ENCODE data around the gene REP15.

REP15 gene

DNA sequence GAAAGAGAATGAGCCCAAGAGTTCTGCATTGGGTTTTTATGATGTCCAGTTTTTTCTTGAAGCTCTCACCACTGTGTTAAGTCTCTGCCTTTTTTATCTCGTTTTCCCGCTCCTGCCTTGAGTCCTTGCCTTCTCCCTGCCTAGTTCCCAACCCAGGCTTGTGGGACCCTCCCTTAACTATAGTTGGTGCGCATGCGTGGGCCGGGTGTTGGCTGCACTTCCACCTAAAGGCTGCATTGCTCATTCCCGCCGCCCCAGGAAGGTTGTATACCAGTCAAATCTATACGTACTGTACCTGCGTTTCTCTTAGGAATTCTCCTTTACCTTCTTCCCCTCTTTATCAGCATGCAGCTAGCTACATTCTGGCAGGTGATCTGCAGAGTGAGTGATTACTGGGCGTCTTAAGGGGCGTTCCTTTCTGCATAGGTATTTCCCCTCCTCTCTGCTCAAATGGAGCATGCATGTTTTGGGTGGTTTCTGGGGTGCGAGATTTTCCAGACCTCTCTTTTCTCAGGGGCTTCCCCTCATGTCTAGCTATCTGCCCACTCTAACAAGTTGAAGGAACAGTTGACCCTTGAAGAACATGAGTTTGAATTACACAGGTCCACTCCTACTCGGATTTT is 6.6 kb upstream of the REP15 start:
- DNase-seq (ENCODE audit: low spot score): no peak
- no peak overlapping the region for H3K27ac ChIP-seq
- TF ChIP-seq, protein P1, sequence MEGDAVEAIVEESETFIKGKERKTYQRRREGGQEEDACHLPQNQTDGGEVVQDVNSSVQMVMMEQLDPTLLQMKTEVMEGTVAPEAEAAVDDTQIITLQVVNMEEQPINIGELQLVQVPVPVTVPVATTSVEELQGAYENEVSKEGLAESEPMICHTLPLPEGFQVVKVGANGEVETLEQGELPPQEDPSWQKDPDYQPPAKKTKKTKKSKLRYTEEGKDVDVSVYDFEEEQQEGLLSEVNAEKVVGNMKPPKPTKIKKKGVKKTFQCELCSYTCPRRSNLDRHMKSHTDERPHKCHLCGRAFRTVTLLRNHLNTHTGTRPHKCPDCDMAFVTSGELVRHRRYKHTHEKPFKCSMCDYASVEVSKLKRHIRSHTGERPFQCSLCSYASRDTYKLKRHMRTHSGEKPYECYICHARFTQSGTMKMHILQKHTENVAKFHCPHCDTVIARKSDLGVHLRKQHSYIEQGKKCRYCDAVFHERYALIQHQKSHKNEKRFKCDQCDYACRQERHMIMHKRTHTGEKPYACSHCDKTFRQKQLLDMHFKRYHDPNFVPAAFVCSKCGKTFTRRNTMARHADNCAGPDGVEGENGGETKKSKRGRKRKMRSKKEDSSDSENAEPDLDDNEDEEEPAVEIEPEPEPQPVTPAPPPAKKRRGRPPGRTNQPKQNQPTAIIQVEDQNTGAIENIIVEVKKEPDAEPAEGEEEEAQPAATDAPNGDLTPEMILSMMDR (conservative IDR thresholded peaks at IDR 0.05; ENCODE audit: low read depth): no peak
- CTCF ChIA-PET: no interaction called here
- POLR2A ChIA-PET (ENCODE audit: low non-redundant PET): no interaction called here

DNA sequence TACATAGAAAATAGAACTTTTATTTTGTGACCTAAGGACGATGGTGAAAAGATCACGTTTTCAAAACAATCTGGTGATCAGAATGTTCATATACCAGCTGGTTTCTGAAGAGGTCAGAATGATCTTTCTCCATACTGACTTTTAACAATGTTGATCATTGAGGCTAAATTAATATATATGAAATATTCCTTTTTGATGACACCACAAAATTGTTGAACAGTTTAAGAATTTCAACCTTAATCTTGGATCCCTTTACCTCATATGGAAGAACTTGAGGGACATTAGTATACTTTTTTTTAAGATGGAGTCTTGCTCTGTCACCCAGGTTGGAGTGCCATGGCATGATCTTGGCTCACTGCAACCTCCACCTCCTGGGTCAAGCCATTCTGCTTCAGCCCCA is 2.8 kb upstream of the REP15 start:
- H3K27ac ChIP-seq: no peak overlapping the region
- ChIA-PET POLR2A (ENCODE audit: low non-redundant PET) (no interaction called here), CTCF (no interaction called here)
- TF ChIP-seq, protein P1 (conservative IDR thresholded peaks at IDR 0.05; ENCODE audit: low read depth): no peak
- DNase-seq (ENCODE audit: low spot score): no peak

DNA sequence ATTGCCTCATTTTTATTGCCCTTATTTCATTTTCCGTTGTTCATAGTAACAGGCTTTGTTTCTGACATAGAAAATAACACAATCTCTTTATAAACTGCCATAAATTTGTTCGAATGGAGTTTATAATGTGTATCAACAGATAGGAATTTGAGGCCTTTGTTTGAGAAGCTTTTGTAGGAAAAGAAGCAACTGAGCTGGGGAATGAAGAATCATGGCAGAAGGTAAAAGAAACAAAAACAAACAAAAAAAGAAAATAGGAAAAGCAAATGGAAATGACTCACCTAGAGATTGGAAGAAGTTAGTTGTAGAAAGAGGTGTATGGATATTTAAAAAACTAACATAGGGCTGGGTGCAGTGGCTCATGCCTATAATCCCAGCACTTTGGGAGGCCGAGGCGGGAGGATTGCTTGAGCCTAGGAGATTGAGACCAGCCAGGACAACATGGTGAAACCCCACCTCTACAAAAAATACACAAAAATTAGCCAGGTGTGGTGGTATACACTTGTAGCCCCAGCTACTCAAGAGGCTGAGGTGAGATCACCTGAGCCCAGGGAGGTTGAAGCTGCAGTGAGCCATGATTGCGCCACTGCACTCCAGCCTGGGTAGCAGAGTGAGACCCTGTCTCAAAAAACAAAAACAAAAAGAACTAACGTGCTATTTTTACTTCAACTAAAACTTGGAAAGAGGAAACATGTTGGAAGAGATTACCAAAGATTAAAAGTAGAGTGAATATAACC is 523 bp upstream of the REP15 start:
- ChIA-PET CTCF (no interaction called here), POLR2A (ENCODE audit: low non-redundant PET) (no interaction called here)
- DNase-seq (ENCODE audit: low spot score): no peak
- H3K27ac ChIP-seq: no peak overlapping the region
- TF ChIP-seq, protein P1 (conservative IDR thresholded peaks at IDR 0.05; ENCODE audit: low read depth): no peak

DNA sequence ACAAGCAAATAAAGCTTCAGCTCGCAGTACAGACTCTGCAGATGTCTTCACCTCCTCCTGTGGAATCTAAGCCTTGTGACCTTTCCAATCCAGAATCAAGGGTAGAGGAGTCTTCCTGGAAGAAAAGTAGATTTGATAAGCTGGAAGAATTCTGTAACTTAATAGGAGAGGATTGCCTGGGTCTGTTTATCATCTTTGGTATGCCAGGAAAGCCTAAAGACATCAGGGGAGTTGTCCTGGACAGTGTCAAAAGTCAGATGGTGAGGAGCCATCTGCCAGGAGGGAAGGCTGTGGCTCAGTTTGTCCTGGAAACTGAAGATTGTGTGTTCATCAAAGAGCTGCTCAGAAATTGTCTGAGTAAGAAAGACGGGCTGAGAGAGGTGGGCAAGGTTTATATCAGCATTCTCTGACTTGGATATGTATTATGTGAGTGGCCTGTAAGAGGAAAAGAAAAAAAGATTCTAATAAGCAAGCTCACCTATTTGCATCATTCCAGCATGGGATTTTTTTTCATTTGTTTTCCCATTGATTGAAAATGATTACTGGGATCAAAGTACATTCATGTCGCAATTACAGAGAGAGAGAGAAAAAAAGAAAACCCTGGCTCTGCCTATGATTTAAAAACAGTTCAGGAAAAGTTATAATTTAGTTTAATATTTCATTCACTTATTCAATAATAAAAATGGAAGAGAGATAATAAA is 767 bp downstream of the REP15 start:
- no peak overlapping the region for H3K27ac ChIP-seq
- TF ChIP-seq, protein P1 (conservative IDR thresholded peaks at IDR 0.05; ENCODE audit: low read depth): no peak
- no peak for DNase-seq (ENCODE audit: low spot score)
- CTCF ChIA-PET: no interaction called here
- POLR2A ChIA-PET (ENCODE audit: low non-redundant PET): no interaction called here

DNA sequence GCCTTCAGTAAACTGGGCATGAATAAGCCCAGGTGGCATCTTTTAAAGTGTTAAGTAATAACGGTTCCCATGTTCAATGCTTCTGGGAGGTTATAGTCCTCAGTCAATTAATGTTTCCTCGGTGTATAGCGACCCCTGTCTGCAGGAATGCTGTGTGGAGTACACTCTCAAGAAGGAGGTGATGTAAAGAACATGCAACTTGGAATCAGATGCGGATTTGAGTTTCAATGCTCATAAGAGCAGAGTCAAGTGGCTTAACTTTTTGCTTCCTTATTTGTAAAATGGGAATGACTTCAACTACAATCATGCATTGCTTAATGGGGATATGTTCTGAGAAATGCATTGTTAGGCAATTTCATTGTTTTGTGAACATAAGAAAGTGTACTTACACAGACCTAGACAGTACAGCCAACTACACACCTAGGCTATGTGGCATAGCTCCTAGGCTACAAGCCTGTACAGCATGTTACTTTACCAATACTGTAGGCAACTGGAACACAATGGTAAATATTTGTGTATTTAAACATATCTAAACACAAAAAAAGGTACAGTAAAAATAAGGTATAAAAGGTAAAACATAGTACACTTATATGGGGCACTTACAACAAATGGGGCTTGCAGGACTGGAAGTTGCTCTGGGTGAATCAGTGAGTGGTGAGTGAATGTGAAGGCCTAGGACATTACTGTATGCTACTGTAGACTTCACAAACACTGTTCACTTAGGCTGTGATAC is 7.6 kb downstream of the REP15 start:
- TF ChIP-seq, protein P1 (conservative IDR thresholded peaks at IDR 0.05; ENCODE audit: low read depth): peak; percentile 55
- peak; percentile 56 for DNase-seq (ENCODE audit: low spot score)
- POLR2A ChIA-PET (ENCODE audit: low non-redundant PET): no interaction called here
- H3K27ac ChIP-seq: no peak overlapping the region
- CTCF ChIA-PET: interaction anchor here (0.5 to 1.1 kb wide), 3 partner anchors 106 to 909 kb away, joined by 3 read pairs; no protein-coding TSS in a partner anchor

DNA sequence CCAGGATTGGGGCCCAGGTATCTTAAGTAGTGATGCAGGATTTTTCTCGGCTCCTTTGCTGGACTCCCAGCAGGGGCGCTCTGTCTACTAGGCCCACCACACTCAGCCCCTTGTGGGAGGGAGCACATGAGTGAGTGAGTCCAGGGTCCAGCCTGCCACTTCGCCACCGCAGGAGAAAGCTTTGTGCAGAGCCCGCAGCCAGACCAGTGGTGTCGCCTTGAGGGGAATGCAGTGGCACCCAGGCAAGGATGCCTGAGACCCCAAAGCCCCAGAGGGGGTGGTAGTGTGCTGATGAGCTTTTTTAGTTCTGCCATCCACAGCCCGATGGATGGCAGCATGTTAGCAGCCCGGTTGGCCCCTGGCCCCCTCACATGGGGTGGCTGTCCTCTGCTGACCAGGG is 9.0 kb downstream of the REP15 start:
- TF ChIP-seq, protein P1 (conservative IDR thresholded peaks at IDR 0.05; ENCODE audit: low read depth): no peak
- CTCF ChIA-PET: interaction anchor here (0.6 kb wide), 1 partner anchor 269 kb away, joined by 3 read pairs; no protein-coding TSS in a partner anchor
- POLR2A ChIA-PET (ENCODE audit: low non-redundant PET): no interaction called here

More for the DNA sequence above, 9.0 kb downstream of the REP15 start:
- no peak overlapping the region for H3K27ac ChIP-seq
- no peak for DNase-seq (ENCODE audit: low spot score)

All from RWPE1 (cell line).